GM21390 (cell line): ENCODE results near the gene TTN.

Experiments
- ATAC-seq: cut with Tn5 transposase; IDR thresholded peaks from one replicate; pipeline ENCODE4 v1.9.1; 2021; ENCODE audit not compliant: unreplicated experiment

Gene TTN

DNA sequence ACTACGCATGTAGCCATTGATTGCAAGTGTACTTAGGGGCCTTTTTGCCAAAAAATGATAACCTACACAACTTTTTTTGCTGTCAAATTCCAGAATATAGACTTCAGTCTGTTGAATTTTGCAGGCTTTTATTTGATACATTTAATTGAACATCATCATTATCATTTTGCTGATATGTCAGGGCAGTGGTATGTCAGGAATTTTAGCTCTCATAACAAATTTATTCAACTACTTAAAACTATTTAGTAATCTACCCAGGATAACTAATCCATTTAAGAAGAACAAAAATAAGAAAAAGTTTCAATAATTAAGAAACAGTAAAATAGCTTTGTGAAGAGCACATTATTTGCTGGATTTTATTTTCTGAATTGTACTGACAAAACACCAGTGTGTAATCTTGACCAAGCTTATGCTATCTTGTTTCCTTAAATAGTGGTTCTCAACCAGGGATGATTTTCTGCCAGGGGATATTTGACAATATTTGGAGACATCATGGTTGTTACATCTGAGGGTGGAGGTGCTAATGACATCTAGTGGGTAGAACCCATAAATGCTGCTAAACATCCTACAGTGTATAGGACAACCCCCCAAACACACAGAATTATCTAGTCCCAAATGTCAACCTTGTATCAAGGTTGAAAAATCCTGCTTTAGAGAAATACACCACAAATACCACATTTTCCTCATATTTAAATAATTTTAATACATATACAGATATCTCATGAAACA, 12.1 kb upstream of the TTN start:
- no peak for ATAC-seq

DNA sequence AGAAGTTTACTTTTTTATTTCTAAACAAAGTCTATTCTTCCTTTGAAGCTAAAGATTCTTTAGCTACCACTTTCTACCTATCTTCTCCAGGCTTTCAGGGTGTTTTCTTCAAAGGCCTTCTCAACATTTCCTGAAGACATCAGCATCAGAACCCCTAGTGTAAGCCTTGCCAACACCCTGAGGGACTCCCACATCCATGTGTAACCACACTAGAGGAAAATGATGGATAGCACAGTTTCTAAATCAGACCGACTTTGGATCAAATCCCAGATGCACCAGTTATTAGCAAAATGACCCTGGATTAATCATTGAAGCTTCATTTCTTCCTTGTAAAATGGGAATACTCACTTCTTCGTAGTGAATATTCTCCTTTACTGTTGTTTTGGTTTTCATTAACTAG, 4.7 kb upstream of the TTN start:
- no peak for ATAC-seq

DNA sequence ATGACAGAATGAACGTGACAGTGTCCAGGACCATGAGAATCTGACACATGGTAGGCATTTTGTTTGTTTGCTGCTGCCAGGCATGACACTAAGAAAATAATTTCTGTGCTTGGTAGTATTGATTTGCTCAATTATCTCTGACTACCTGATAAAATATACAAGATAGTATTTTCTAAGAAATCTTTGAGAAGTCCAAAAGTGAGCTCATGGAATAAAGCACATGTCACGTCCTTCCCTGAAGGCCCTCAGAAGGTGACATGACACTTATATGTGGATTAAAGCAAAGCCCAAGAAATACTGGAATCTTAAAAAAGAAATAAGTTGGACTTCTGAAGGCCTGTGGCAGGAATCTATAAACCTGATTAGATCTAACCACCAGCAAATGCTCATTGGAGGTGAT, 3.8 kb upstream of the TTN start:
- no peak for ATAC-seq

DNA sequence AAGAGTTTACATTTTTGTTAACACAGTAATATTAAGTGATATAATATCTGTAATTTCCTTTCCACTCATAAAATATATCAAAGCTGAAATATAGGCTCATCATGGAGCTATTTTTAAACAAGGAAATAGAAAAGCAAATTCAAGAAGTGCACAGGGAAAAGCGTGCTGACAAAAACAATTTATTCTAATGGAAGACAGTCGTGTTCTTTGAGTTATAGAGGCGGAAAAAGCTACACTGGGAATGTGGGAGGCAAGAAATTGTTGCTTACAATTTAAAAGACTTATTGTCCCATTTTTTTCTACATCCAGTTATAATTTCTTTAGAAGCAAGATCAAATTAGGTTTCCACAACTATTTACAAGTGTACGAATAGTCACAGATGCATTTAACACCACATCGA, 3.2 kb upstream of the TTN start:
- ATAC-seq = no peak

DNA sequence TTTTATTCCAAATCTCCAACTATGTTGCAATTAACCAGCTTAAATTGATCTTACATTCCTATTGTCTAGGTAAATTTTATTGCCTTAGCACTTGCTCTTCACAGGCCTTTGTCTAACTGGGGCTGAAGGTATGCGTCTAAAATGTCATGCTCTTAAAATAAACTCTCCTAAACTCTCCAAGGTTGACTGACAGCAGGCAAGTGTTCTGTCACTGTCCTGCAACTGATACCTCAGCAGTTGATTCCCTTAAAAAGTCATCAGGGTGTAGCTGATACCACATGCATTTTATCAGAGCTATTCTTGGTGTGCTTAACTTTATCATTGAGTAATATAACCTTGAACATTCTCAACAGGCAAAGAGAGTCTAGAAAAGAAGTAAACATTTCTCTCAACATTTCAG, 680 bp downstream of the TTN start:
- no peak for ATAC-seq

DNA sequence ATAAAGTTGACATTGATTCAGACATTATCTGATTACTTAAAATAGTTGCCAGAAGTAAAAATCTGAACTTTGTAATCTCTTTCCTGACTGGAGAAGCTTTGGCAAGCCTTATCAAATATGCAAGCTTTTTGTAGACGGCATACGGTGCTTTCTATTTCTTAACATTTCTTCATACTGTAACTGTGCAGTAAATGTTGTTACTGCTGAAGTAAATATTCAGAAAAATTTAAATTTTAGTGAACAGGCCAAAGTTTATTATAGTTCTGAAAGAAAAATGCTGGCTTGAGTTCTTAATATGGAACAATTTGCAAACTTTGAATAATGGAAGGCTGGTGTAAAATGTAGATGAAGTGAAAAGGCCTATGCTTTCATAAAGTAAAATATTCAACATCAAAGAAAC, 1.8 kb downstream of the TTN start:
- ATAC-seq = no peak

DNA sequence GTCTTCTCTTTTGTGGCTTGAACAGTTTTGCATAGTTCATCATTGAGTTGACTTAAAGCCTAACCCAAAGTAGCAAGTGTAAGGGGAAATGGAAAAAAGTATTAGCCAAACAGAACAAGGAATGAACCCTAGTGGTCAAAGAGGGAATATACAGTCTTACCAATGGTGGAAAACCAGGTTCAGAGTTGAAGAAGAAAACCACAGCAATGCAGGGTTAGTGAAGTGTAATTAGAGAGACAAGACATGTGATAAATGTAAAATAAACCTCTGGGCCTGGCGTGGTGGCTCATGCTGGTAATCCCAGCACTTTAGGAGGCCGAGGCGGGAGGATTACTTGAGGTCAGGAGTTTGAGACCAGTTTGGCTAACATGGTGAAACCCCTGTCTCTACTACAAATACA, 2.4 kb downstream of the TTN start:
- no peak for ATAC-seq

DNA sequence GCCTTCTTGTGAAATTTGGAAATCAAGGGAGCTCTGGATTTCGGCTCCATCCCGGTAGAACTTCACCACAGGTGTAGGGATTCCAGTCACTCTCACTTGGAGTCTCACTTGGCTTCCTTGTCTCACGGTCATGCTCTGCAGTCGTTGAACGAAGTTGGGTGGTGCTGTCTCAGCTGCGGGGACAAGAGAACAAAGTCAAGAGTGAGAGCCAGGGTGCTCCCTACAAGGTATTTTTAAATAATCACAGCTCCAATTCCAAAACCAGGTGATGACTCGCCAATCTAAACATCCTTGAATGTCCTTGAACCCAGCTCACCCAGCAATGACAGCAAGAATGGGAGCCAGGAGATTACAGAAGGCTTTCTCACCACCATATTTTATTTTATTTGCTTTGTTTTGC, 6.7 kb downstream of the TTN start:
- no peak for ATAC-seq

DNA sequence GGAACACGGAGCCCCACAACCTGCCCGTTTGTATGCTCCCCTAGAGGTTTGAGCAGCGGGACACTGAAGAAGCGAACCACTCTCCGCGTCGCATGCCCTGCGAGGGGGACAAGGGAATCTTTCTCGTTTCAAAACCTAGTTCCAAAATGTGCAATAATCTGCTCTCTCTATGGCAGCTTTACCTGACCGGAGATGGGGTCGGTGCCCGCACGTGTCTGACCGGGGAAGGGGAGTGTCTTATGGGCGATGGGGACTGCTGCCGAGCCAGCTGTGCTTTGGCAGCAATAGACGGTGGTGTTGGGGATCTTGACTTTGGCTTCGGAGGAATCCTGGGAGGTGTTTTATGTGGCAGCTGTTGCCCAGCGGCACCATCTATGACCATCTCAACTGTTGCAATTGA, 7.9 kb downstream of the TTN start:
- ATAC-seq = no peak

DNA sequence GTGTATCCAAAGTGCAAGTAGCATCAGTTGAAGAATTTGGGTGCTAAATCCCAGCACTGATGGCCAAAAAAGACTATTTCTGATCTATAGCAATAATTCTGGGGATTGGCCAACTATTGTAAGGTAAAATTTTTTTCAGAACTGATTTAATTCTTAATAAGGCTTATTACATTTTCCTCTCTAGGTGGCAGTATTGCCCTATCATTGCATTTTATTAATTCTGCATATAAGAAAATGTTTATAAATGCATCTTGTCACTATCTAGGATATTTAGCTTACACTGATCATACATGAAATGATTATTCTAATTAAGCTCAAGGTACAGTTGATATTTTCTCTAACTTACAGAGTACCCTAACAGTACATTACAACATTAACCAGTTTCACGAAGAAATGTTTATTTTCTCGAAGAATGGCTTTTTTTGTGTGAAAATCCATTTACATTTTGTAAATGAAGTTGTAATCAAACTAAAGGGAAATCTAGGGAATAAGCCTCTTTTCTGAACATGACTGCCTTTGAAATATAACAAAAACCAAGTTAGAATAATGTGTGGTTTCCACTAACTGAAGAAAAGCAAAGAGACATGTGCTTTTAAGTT, 11.0 kb downstream of the TTN start:
- no peak for ATAC-seq

DNA sequence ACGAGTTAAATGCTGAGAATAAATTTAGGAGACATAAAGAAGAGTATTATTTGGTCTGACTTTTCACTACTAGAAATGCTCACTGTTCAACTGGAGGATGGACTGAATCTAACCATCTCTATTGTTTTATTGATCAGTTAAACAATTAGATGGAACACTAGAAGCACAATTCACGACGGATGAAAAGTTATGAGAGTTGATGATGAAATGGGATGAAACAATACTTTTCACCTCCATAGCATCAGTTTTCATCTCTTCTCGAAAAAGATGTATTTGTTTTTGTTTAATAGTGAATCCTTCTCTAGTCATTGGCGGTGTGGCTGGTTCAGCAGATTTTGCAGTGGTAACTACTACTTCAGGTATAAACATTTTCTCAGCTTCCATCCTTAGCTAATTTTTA, 19.3 kb downstream of the TTN start:
- no peak for ATAC-seq

DNA sequence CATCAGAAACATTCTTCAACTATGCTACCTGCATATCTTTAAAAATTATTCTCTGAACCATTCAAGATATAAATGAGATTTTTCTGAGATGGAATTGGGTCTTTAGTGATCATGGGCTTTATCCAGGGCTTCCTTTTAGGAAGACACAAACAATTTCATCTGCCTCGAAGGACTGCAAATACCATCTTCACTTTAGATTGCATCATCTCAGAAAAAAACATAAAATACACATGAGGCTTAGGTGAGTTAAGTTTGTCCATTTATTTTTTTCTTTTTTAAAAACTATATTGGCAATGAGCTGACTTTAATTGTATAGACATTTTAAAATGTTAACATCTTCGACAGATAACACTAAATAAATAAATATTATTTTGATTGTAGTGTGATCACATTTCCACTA, 20.1 kb downstream of the TTN start:
- ATAC-seq = no peak

DNA sequence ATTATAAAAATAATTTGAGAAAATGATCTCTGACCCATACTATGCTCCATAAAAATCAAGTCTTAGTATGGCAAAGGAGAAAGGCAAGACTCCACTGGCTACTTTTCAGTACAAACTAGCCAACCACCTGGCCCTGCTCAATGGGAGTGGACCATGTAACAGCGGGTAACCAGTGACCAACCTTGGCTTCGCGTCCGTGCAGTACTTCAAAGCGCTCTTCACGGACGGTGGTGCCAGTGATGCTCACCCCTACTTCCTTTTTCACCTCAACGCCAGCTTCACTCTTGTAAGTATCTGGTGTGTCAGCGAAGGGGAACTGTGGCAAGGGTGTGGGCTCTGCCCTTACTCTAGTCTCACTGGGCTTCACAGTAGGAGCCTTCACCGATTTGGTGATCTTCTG, 23.3 kb downstream of the TTN start:
- no peak for ATAC-seq

DNA sequence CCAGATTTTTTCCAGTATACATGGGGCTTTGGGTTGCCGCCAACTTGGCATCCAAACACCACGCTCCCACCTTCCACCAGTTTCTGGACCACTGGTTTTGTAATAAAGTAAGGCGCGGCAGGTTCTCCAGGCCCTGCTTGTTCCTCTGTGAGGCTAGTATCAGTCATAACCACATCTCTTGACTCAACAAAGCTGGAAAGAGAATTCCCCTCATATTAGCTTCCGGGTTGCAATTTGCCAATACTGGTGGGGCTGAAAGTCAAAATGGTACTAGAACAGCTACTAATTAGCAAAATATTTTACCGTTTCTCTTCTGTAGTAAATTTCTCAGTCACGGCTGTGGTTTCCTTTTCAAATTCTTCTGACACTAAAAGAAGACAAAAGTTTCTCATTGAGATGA, 25.0 kb downstream of the TTN start:
- no peak for ATAC-seq

DNA sequence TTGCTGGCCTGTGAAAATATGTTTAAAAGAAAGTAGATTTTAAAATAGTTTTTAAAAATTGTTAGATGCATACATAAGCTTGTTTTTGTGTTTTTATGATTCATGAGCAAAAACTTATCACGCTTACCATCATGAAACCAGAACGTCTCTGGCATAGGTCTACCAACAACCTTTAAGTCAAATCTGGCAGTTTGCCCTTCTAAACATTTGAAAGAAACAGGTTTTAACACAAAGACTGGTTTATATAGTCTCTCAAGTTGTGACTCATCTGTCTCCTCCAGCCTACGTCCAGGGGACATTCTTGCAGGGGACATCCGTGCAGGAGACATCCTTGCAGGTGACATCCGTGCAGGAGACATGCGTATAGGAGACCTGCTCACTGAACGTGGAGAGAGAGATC, 29.6 kb downstream of the TTN start:
- ATAC-seq = no peak

DNA sequence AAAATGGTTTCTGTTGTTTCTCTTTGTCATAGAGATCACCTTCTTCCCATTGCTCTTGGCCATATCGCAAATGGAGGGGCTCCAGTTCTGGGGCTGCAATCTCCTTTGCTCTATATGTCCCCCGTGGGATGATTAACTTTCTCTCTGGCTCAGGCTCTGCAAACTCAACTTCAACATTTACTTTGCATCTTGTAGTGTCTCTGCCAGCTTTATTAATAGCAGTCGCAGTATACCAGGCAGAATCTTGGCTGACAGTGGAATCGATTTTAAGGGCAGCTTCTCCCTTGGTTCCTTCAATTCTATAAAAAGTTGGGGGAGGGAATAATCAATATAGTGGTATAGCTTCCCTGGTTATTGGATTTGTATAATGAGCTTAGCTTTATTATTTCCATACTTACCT, 30.5 kb downstream of the TTN start:
- no peak for ATAC-seq

DNA sequence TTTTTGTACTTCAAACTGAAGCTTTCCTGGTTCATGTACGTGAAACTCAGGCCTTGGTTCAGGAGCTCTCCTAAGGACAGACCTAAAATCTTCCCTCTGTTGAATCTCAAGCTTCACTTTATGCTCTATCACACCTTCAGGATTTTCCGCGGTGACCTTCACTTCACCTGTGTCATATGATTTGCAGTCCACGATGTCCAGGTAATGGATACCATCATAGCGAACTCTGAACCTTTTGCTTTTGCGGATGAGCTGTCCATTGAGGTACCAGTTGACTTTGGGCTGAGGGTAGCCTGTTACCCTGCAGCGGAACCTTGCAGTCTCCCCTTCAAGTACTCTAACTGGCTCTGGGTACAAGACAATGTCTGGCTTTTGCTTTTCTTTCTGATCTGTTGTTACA, 31.2 kb downstream of the TTN start:
- ATAC-seq = no peak

DNA sequence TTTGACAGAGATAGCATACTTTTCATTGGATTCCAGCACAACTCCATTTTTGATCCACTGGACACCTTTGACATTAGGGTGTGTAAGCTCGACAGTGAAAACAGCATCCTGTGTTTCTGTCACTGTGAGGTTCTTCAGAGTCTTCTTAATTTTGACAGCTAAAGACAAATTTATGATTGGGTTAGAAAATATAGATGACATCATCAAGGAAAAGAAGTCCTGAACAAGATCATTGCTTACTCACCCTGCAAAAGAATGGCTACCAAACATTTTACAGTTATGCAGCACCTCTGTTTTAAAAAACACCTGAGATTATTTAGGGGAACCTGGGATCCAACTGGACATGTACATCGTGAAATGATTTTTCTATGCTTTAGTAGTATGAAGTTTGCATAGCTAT, 36.7 kb downstream of the TTN start:
- ATAC-seq = no peak

DNA sequence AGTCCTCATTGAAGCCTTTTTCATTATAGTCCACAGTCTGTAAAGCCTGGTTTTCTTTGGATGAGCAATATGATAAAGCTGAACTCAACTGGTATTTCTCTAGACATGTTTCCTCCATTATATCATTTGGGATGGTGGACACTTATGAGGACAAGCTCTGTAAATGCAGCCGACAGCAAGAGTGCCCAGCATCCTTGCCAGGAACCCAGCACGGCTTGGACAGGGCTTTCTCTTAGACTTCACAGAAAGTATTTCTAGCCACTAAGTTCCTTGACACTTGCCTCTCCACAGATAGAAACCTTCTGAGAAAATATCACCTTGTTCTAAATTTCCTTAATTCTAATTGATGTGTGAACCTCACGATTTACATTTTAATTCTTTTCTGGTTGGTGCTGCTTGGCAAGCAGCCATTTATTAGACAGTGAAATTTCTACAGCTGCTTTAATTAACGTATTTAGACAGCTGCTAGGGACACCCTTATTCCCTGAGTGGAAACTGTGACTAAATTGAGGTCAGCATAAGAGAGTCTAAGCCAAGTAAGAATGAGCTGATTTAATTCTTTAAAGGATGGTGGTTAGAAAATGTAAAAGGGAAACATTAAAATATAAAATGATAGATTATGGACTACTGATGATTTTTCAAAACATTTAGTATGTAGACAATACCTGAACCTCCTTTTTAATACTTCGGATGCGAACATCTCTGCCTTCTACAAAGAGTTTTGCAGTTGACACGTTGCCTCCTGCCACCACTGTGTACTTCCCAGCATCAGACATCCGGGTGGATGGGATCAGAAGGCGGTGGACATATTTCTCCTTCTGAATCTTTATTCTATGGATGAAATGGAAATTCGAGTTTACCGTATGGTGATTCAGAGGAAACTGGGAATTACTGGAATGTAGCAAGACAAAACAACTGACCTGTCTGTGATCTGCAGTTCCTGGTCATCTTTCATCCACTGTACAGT, 39.8 kb downstream of the TTN start:
- no peak for ATAC-seq

DNA sequence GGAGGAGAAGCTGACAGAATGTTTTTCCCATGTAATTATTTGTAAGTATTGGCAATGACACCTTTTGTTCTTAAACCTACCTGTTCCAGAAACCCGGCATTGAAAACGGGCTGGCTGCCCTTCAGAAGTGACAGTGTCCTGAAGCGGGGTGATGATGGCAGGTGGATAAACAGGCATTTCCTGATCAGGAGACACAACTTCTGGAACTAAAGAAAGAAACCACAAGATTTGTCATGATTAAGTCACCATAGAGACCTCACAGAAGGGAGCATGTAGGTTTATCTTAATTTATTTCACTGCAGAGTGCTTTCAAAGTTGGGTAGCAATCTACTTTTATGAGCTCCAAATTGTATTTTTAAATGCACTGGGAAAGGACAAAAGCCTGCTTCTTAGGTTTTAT, 43.1 kb downstream of the TTN start:
- ATAC-seq = no peak

DNA sequence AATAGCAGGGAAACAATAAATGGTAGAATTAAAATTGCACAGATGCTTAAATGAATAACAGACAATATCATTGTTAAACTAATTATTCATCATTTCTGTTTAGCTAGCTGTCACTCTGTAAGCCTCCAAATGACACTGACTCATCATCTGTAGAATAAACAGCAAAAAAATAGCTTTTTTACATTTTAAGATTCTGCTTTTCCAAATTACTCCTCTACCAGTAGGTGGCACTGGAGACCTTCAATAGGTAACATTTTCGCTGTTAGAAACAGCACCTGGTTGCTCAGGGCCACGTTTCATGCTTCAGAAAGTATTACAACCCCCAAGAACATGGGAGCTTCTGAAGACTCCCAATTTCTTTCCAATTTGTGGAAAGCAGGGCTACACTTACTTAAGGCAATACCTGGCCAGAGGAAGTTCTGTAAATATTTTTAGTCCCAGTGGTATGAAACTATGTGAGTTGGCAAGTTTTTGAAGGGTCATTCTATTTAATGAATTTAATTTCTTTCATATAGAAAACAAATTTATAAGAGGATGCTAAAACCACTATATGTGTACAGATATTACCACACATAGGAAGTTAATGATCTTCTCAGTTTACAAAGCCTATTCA, 45.4 kb downstream of the TTN start:
- ATAC-seq = peak; percentile 80

DNA sequence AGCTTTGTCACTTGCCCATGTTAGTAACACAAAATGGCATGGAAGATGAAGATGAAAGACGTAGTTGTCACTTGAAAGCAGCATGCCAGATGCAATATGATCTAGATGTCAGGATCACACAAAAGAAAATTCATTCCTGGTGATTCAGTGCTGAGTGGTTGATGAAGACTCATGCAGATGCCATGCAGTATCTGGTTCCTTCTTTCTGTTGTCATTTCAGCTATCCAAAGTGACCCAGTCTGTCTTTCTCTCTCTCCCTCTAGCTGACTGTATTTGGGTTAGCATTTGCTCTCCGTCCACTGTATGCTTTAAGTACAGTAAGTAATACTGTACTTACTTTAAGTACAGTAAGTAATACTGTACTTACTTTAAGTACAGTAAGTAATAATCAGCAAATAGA, 50.4 kb downstream of the TTN start:
- ATAC-seq = no peak
